Measurements from ENCODE around the gene VAX1.
"Not testable (repeated sequence)": the region's sequence is repeated elsewhere in the genome, so short reads cannot be mapped to it uniquely, and the experiment has no call there.

VAX1 gene, protein sequence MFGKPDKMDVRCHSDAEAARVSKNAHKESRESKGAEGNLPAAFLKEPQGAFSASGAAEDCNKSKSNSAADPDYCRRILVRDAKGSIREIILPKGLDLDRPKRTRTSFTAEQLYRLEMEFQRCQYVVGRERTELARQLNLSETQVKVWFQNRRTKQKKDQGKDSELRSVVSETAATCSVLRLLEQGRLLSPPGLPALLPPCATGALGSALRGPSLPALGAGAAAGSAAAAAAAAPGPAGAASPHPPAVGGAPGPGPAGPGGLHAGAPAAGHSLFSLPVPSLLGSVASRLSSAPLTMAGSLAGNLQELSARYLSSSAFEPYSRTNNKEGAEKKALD

DNA sequence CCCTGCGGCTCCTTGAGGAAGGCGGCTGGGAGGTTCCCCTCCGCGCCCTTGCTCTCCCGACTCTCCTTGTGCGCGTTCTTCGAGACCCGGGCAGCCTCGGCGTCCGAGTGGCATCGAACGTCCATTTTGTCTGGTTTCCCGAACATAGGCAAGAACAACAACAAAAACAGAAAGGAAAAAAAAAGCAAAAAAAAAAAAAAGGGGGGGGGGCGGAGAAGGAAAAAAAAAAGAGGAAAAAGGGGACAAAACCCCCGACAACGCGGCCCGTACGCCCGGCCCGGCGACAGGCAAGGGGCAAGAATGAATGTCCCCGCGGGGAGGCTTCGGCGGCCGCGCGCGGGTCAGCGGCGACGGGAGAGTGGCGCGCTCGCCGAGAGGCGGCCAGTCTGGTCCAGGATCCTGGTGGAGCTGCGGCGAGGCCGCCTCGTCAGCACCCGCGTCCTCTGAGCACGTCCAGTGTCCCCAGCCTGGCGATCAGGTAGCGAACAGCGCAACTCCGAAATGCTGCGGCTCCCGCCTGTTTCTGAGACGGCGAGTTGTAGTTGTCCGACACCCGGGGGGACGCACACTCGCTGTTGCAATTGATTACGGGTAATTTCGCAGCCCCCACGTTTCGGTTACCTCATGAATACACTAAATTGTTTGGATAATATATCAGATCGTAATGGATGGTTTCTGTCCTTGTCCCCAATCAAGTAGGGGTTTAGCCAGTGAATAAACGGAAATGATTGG is at the start of gene VAX1:
VAX1 (minus strand) TSS at position 360 of the 732 bp plus-strand sequence; CDS start at position 146, 214 bp downstream.
- no peak for DNase-seq

- DNase-seq: no peak
These were observed 49.0 kb upstream of the VAX1 start for GRCh38 chr10:117186832-117187615.

DNA sequence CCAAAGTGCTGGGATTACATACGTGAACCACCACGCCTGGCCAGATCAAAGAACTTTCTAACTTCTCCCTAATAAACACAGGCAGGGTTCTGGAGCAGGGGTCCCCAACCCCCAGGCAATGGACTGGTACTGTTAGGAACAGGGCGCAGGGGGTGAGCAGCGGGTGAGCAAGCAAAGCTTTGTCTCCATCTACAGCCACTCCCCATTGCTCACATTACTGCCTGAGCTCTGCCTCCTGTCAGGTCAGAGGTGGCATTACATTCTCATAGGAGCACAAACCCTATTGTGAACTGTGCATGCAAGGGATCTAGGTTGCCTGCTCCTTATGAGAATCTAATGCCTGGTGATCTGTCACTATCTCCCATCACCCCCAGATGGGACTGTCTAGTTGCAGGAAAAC is 47.7 kb upstream of the VAX1 start:
- DNase-seq: not testable (repeated sequence)

DNA sequence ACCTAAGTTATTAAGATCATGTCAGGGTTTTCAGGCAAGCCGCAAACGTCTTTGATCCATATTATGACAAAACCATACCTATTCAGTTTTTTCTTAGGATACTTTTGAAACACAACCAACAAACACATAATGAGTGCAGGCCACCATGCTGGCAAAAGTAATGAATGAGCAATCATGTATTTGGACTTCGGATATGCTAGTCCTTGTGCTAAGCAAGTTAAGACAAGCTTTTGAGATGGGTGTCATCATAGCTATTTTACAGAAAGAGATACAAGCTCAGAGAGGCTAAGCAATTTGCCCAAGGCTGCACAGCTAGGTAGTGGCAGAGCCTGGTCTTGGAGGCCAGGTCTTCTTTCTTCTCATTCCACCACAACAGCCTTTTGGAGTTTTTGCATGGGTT is 46.8 kb upstream of the VAX1 start:
- no peak for DNase-seq

GRCh38 chr10:117184296-117184695 is 46.2 kb upstream of the VAX1 start:
- DNase-seq: no peak

DNA sequence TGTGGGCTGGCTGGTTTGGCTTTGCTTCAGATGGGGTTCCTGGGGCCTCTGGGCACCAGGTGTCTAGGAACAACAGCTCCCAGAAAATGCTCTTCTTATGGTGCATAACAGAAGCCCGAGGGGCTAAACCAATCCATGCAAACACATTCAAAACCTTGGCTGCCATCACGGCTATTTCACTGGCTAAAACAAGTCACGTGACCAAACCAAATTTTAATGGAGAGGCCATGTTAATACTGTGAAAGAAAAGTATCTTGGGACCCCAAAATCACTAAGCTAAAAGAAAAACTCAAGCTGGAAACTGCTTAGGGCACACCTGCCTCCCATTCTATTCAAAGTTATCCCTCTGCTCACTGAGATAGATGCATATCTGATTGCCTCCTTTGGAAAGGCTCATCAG is 40.1 kb upstream of the VAX1 start:
- no peak for DNase-seq

DNA sequence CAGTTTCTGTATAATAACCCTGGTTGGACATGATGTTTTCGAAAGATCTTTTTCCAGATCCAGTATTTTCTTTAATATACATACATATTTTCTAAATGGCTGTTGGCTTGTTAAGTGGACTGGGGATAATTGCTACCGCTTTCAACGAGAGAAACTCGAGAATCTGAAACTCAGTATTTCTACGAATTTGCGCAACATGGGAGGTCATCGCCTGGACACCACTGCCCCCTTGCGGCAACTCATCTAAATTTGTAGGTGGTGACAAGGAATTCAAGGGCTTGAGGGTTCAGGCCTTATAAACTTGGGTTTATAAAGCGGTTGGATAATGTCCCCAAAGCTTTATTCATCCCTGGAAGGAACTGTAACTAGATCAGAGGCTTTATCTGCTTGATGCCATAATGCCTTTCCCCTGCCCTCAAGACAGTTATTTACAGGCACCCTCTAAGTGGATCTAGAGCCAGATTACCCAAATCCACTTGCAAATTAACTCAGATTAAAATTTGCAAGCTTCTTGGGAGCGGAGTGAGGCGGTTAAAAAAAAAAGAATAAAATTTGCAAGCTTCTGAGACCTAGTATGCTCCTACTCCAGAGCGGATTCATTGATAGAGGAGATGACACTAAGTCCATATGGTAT is 37.9 kb upstream of the VAX1 start:
- DNase-seq: peak; percentile 77

DNA sequence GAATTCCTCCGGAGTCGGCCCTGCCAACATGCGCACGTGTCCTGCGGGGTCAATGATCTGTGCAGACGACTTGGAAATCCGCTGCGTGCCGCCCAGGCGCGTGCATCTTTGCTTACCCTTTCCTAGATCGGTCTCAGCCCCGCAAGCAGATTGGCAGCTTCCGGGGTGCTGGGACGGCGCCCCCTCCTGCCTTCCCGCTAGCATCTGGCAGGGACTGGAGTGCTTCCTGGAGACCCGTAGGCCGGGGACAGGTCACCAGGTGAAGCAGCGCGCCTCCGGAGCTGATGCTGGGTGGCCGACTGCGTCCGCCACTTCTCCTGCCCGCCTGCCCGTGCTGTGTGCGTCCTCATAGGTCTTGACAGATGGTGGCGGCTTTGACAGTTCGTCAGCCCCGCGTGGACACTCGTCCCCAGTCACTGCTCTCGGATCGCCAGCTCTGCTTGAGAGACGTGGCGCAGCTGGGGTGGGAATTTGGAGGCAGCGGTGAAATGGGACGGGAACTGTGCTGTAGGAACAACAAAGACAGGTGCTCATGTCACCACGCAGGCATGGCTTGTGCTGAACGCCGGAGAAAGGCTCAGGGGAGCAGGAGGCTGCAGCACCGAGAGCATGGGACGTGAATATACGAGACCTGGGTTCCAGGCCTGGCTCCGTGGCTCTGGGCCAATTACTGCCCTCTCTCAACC is 37.3 kb upstream of the VAX1 start:
- peak; percentile 5 for DNase-seq

GRCh38 chr10:117174439-117175214 is 36.6 kb upstream of the VAX1 start:
- DNase-seq: peak; percentile 83

DNA sequence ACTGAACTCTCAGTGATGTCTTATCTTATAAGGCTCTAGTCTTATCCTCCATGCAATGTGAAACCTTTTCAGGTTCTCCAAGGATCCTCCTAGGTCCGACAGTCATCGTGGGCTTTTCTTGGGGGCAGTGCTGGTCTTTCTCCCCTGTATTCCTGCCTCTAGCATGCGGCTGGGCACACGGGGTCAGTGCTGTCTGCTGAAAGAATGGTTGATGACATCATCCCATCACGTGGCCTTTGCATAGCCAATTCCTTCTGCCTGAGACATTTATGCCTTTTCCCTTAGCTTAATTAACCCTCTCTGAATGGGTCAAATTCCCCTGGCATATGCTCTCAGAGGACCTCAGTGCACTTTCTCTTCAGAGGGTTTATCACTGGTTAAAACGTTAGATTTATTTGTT is 32.2 kb upstream of the VAX1 start:
- no peak for DNase-seq

GRCh38 chr10:117169480-117169879 is 31.4 kb upstream of the VAX1 start:
- DNase-seq: no peak

- DNase-seq: no peak
These were observed 30.7 kb upstream of the VAX1 start for GRCh38 chr10:117168729-117169128.

- peak; percentile 66 for DNase-seq
These were observed 30.0 kb upstream of the VAX1 start for GRCh38 chr10:117167789-117168674.

DNA sequence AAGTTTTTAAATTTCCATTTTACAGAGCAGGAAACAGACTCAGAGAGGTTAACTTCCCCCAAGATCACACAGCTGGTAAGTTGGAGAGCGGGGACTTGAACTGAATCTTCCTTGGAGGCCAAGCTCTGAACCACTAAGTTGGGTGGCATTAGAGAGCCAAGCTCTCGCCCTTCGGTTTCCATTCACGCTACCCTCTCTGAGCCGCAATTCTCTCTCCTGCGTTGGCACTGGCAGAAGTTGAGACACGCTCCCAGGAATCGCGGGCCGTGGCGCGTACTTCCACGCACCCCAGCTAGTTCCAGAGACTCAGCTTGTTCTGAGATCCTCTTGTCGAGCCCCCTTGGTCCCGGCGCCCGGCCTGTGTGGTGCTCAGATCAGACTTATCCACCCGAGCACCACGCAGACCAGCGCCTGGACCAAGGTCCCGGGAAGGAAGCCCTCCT is 29.3 kb upstream of the VAX1 start:
- no peak for DNase-seq

GRCh38 chr10:117166418-117167345 is 28.6 kb upstream of the VAX1 start:
- DNase-seq: peak; percentile 16

- peak; percentile 20 for DNase-seq
These were observed 27.7 kb upstream of the VAX1 start for GRCh38 chr10:117165538-117166417.

GRCh38 chr10:117164592-117165537 is 26.8 kb upstream of the VAX1 start:
- DNase-seq: no peak
